Upper lobe of right lung (tissue), 1 donor: ENCODE data around the gene SLC25A21. TPM values are rescaled to one million over a fixed set of nuclear protein-coding genes. Genes with fewer than 3 reads are reported as not detected.

Experiments
- ATAC-seq: fragments of 200-7000 bp; cut with Tn5 transposase; one replicate; pipeline ENCODE4 v1.9.1; 2020; ENCODE audit warnings: mild to moderate bottlenecking, moderate library complexity
- DNase-seq: peaks from one replicate; pipeline ENCODE4 v3.0.0-alpha.2; 2020
- H3K27ac ChIP-seq: fragments of 200-600 bp; one replicate; pipeline ENCODE4 v1.8.0; 2022
- H3K27me3 ChIP-seq: fragments of 200-600 bp; one replicate; pipeline ENCODE4 v1.8.0; 2022; ENCODE audit warnings: mild to moderate bottlenecking
- H3K36me3 ChIP-seq: fragments of 200-600 bp; one replicate; pipeline ENCODE4 v1.8.0; 2022
- H3K4me1 ChIP-seq: fragments of 200-600 bp; one replicate; pipeline ENCODE4 v1.8.0; 2022
- H3K4me3 ChIP-seq: fragments of 200-600 bp; one replicate; pipeline ENCODE4 v1.8.0; 2022; ENCODE audit warnings: mild to moderate bottlenecking
- H3K9me3 ChIP-seq: fragments of 200-600 bp; one replicate; pipeline ENCODE4 v1.8.0; 2022
- intact Hi-C: fragments of 100-400 bp; cut with DNase I; formaldehyde crosslinking; loops from one replicate; pipeline ENCODE4 v1.11.0; 2022
- total RNA-seq: library from RNA; stranded (reverse); fragmentation: NEBNext Ultra II Directional; extraction: Animal tissue kit (Norgen Biotek cat#: 25700); gene quantifications from one replicate; pipeline ENCODE4 v1.2.1, GENCODE V29; 2021
- TF ChIP-seq, protein P1 (sequence below): fragments of 200-600 bp; IDR thresholded peaks from one replicate; pipeline ENCODE4 v1.8.0; 2022; ENCODE audit warnings: antibody characterized with exemption
- donor health status: DM: no; HTN: yes; CAD: no; lungs with severe emphysema.

Gene SLC25A21
- total RNA-seq, 1 donor from 2014 or later: 0.35 TPM

- Histone ChIP-seq H3K27ac (no peak overlapping the region), H3K27me3 (no peaks in the 10 kb centered on the region), H3K4me1 (no peaks in the 10 kb centered on the region), H3K36me3 (no peaks in the 10 kb centered on the region), H3K4me3 (no peak overlapping the region), H3K9me3 (no peaks in the 10 kb centered on the region)
- TF ChIP-seq, protein P1, sequence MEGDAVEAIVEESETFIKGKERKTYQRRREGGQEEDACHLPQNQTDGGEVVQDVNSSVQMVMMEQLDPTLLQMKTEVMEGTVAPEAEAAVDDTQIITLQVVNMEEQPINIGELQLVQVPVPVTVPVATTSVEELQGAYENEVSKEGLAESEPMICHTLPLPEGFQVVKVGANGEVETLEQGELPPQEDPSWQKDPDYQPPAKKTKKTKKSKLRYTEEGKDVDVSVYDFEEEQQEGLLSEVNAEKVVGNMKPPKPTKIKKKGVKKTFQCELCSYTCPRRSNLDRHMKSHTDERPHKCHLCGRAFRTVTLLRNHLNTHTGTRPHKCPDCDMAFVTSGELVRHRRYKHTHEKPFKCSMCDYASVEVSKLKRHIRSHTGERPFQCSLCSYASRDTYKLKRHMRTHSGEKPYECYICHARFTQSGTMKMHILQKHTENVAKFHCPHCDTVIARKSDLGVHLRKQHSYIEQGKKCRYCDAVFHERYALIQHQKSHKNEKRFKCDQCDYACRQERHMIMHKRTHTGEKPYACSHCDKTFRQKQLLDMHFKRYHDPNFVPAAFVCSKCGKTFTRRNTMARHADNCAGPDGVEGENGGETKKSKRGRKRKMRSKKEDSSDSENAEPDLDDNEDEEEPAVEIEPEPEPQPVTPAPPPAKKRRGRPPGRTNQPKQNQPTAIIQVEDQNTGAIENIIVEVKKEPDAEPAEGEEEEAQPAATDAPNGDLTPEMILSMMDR: no peak
- DNase-seq: no peak
- ATAC-seq: no peak
- intact Hi-C loops: no loop called here
Measured at GRCh38 chr14:36716614-36717184, 455.7 kb downstream of the SLC25A21 start.

GRCh38 chr14:36713960-36714703 is 458.3 kb downstream of the SLC25A21 start:
- intact Hi-C loops: no loop called here
- H3K27me3 ChIP-seq: no peaks in the 10 kb centered on the region
- H3K4me1 ChIP-seq: no peaks in the 10 kb centered on the region
- DNase-seq: no peak
- H3K27ac ChIP-seq: no peak overlapping the region
- H3K9me3 ChIP-seq: no peaks in the 10 kb centered on the region
- H3K4me3 ChIP-seq: no peak overlapping the region
- ATAC-seq: no peak
- TF ChIP-seq, protein P1: no peak
- H3K36me3 ChIP-seq: no peaks in the 10 kb centered on the region

DNA sequence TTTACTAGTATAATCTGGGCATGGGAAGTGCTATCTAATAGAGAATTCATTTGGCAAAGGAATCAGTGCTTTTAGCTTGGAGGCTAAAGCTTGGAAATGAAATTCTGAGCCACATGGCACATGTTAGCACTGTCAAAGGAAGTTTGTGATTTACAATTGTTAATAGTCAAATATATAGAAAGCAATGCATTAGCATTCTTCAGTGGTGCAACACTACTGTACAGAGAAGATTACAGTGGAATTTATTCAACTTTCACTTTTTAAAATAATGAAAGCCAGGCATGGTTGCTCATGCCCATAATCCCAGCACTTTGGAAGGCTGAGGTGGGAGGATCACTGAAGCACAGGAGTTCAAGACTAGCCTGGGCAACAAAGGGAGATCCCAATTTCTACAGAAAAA is 464.8 kb downstream of the SLC25A21 start:
- H3K27me3 ChIP-seq: no peaks in the 10 kb centered on the region
- no peaks in the 10 kb centered on the region for H3K9me3 ChIP-seq
- H3K4me3 ChIP-seq: no peak overlapping the region
- TF ChIP-seq, protein P1: no peak
- intact Hi-C loops: no loop called here
- H3K27ac ChIP-seq: no peak overlapping the region
- H3K36me3 ChIP-seq: no peaks in the 10 kb centered on the region
- no peak for ATAC-seq
- DNase-seq: no peak
- no peaks in the 10 kb centered on the region for H3K4me1 ChIP-seq

- ATAC-seq: no peak
- intact Hi-C loops: no loop called here
- TF ChIP-seq, protein P1: no peak
- no peaks in the 10 kb centered on the region for H3K4me1 ChIP-seq
- H3K27ac ChIP-seq: no peak overlapping the region
- no peak overlapping the region for H3K4me3 ChIP-seq
- H3K36me3 ChIP-seq: no peaks in the 10 kb centered on the region
- no peaks in the 10 kb centered on the region for H3K27me3 ChIP-seq
- no peak for DNase-seq
- no peaks in the 10 kb centered on the region for H3K9me3 ChIP-seq
Measured at GRCh38 chr14:36702474-36702873, 469.9 kb downstream of the SLC25A21 start.

- ATAC-seq (no peak), DNase-seq (no peak)
- Histone ChIP-seq H3K27me3 (no peaks in the 10 kb centered on the region), H3K36me3 (no peaks in the 10 kb centered on the region), H3K27ac (no peak overlapping the region), H3K4me1 (no peaks in the 10 kb centered on the region), H3K4me3 (no peak overlapping the region), H3K9me3 (no peaks in the 10 kb centered on the region)
- intact Hi-C loops: no loop called here
- TF ChIP-seq, protein P1: no peak
Measured at GRCh38 chr14:36701132-36701531, 471.3 kb downstream of the SLC25A21 start.
